Measurements from ENCODE around the gene SUOX.
A peak's percentile ranks its signal among the peaks of the same experiment; 100 is the strongest.

The SUOX gene

DNA sequence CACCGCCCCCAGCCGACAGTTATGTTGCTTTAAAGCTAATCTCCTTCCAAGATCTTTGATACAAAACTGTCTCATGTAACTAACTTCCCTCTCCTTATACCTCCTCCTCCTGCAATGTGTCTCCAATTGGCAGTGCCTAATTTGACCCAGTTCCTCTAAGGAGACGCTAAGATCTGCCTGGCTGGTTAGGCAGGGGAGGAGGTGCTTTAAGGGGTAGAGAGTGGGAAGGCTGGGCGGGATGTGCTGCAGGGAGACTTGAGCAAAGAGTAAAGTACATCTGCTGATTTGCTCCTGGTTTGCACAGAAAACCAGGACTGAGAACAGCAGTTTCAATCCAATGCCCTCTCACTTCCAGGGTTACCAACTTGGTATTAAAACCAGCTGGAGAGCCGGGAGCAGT lies 16.4 kb downstream of the SUOX start:
- H4K12ac ChIP-seq (ENCODE audit: low read depth, low read length) = no peak overlapping the region
- no peak overlapping the region for H2AFZ ChIP-seq (ENCODE audit: insufficient read depth, low read length, poor library complexity)
- H3K14ac ChIP-seq (ENCODE audit: low read length) = no peak overlapping the region
- no peaks in the 10 kb centered on the region for H3K36me3 ChIP-seq (ENCODE audit: control insufficient read depth in 1 of 2, insufficient read depth in 2 of 2, low read length in 2 of 2)
- no peaks in the 10 kb centered on the region for H3K79me2 ChIP-seq (ENCODE audit: control insufficient read depth, insufficient read depth, low read length, poor library complexity)
- no peak overlapping the region for H2AK5ac ChIP-seq (ENCODE audit: low read length)
- H3K27ac ChIP-seq (ENCODE audit: low read depth, low read length) = no peak overlapping the region
- peaks cover 15 to 26% of the 10 kb centered on the region in 2 experiments for H3K4me1 ChIP-seq (ENCODE audit: control insufficient read depth in 1 of 2, insufficient read depth in 2 of 2, low read length in 2 of 2)
- H4K8ac ChIP-seq (ENCODE audit: low read depth, low read length) = no peak overlapping the region
- no peak overlapping the region for H3K4ac ChIP-seq (ENCODE audit: low read depth, low read length)
- no peak overlapping the region for H3K4me2 ChIP-seq (ENCODE audit: low read length)
- no peak overlapping the region for H3K23ac ChIP-seq (ENCODE audit: low read length)
- H2BK120ac ChIP-seq (ENCODE audit: insufficient read depth, low read length, poor library complexity) = no peak overlapping the region
- H3K79me1 ChIP-seq (ENCODE audit: low read length) = peaks cover 12% of the 10 kb centered on the region
- no peak overlapping the region for H3K4me3 ChIP-seq (ENCODE audit: low read depth, low read length)
- peak overlapping the region; percentile 42 for H4K91ac ChIP-seq (ENCODE audit: low read depth, low read length)
- WGBS (ENCODE audit: extremely low coverage, insufficient coverage, insufficient read length) = no CpG with 5 or more reads among the region's 5 CpGs
- no peak overlapping the region for H2BK12ac ChIP-seq (ENCODE audit: low read length)
- no peak overlapping the region for H3K9ac ChIP-seq (ENCODE audit: low read length)
- no peak for DNase-seq
- no peak overlapping the region for H2BK5ac ChIP-seq (ENCODE audit: low read depth, low read length, poor library complexity)
- no peak overlapping the region for H3K18ac ChIP-seq (ENCODE audit: low read length)
- H3K9me3 ChIP-seq (ENCODE audit: insufficient read depth, low read depth, low read length) = no peaks in the 10 kb centered on the region
- H3K27me3 ChIP-seq (ENCODE audit: insufficient read depth, low read length) = no peaks in the 10 kb centered on the region

DNA sequence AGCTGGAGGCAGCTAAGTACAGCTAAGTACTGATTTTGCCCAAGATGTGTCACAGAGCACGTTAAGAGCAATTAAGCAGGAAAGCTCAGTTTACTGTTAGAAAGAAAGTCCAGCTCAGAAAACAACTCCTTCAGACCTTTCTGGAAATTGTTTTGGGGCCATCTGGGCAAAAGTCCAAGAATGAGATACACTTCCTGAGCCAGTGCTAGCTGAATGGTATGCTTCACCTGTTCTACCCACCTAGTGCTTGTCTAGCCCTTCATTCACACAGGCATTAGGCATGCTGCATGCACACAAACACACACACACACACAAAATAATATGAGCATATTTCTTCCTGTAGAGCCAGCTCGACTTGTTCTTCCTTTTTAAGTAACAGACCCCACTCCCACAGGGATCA lies 17.1 kb downstream of the SUOX start:
- Histone ChIP-seq H2BK5ac (ENCODE audit: low read depth, low read length, poor library complexity) (no peak overlapping the region), H3K4me1 (ENCODE audit: control insufficient read depth in 1 of 2, insufficient read depth in 2 of 2, low read length in 2 of 2) (peaks cover 11 to 22% of the 10 kb centered on the region in 2 experiments), H3K14ac (ENCODE audit: low read length) (no peak overlapping the region), H2BK12ac (ENCODE audit: low read length) (no peak overlapping the region), H3K23ac (ENCODE audit: low read length) (no peak overlapping the region), H2BK120ac (ENCODE audit: insufficient read depth, low read length, poor library complexity) (no peak overlapping the region), H3K9me3 (ENCODE audit: insufficient read depth, low read depth, low read length) (no peaks in the 10 kb centered on the region), H4K8ac (ENCODE audit: low read depth, low read length) (no peak overlapping the region), H3K27ac (ENCODE audit: low read depth, low read length) (no peak overlapping the region), H3K79me2 (ENCODE audit: control insufficient read depth, insufficient read depth, low read length, poor library complexity) (no peaks in the 10 kb centered on the region), H3K4me2 (ENCODE audit: low read length) (no peak overlapping the region), H3K79me1 (ENCODE audit: low read length) (peaks cover 12% of the 10 kb centered on the region), H2AK5ac (ENCODE audit: low read length) (no peak overlapping the region), H3K36me3 (ENCODE audit: control insufficient read depth in 1 of 2, insufficient read depth in 2 of 2, low read length in 2 of 2) (no peaks in the 10 kb centered on the region), H4K91ac (ENCODE audit: low read depth, low read length) (no peak overlapping the region), H3K27me3 (ENCODE audit: insufficient read depth, low read length) (no peaks in the 10 kb centered on the region), H3K9ac (ENCODE audit: low read length) (no peak overlapping the region), H3K4me3 (ENCODE audit: low read depth, low read length) (no peak overlapping the region), H3K4ac (ENCODE audit: low read depth, low read length) (no peak overlapping the region), H2AFZ (ENCODE audit: insufficient read depth, low read length, poor library complexity) (no peak overlapping the region), H3K18ac (ENCODE audit: low read length) (no peak overlapping the region), H4K12ac (ENCODE audit: low read depth, low read length) (no peak overlapping the region)
- no peak for DNase-seq
- WGBS (ENCODE audit: extremely low coverage, insufficient coverage, insufficient read length) = no CpG with 5 or more reads among the region's 2 CpGs

DNA sequence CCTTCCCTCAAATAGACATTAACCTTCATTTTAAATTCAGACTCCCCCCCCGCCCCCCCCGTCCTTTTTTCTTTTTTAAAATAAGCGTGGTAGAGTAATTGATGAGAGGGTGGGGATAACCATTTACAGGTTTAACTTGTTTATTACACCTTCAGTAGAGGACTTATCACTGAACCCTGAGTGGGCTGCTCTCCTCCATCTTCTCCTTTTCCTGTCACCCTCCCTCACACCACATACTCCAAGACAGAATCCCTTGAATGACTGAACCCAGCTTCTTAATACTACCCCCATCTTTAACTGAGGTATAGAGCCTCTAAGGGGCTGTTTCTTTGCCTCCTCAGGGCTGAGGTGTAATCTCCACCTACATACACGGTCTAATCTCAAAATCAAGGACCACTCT lies 20.1 kb downstream of the SUOX start:
- Histone ChIP-seq H2BK12ac (ENCODE audit: low read length) (no peak overlapping the region), H3K9ac (ENCODE audit: low read length) (no peak overlapping the region), H4K91ac (ENCODE audit: low read depth, low read length) (no peak overlapping the region), H2AK5ac (ENCODE audit: low read length) (no peak overlapping the region), H3K79me1 (ENCODE audit: low read length) (peaks cover 11% of the 10 kb centered on the region), H3K18ac (ENCODE audit: low read length) (no peak overlapping the region), H3K4ac (ENCODE audit: low read depth, low read length) (no peak overlapping the region), H4K8ac (ENCODE audit: low read depth, low read length) (no peak overlapping the region), H3K27me3 (ENCODE audit: insufficient read depth, low read length) (no peaks in the 10 kb centered on the region), H3K4me2 (ENCODE audit: low read length) (no peak overlapping the region), H3K4me3 (ENCODE audit: low read depth, low read length) (no peak overlapping the region), H2BK5ac (ENCODE audit: low read depth, low read length, poor library complexity) (no peak overlapping the region), H2BK120ac (ENCODE audit: insufficient read depth, low read length, poor library complexity) (no peak overlapping the region), H3K23ac (ENCODE audit: low read length) (no peak overlapping the region), H4K12ac (ENCODE audit: low read depth, low read length) (no peak overlapping the region), H3K36me3 (ENCODE audit: control insufficient read depth in 1 of 2, insufficient read depth in 2 of 2, low read length in 2 of 2) (no peaks in the 10 kb centered on the region), H3K4me1 (ENCODE audit: control insufficient read depth in 1 of 2, insufficient read depth in 2 of 2, low read length in 2 of 2) (peaks cover 20 to 29% of the 10 kb centered on the region in 2 experiments), H3K9me3 (ENCODE audit: insufficient read depth, low read depth, low read length) (no peaks in the 10 kb centered on the region), H2AFZ (ENCODE audit: insufficient read depth, low read length, poor library complexity) (no peak overlapping the region), H3K14ac (ENCODE audit: low read length) (no peak overlapping the region), H3K79me2 (ENCODE audit: control insufficient read depth, insufficient read depth, low read length, poor library complexity) (no peaks in the 10 kb centered on the region), H3K27ac (ENCODE audit: low read depth, low read length) (no peak overlapping the region)
- no peak for DNase-seq
- no CpG with 5 or more reads among the region's 4 CpGs for WGBS (ENCODE audit: extremely low coverage, insufficient coverage, insufficient read length)

DNA sequence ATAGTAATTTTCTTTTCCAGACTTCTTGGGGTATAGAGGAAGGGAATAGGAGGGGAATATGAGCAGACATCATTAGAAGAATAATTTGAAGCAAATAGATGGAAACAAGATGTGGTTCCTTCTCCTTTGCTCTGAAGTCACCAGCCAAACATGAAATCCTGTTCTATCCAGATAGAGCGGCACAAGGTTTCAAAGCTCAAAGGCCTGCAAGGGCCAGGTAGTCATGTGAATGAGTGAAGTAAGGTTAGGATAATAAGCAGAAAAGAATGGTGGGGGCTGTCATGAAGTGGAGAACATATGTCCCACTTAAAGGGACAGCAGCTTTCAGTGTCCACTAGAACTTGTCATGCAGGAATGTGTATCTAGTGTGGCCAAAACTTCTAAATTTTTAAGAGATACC lies 21.3 kb downstream of the SUOX start:
- H3K27ac ChIP-seq (ENCODE audit: low read depth, low read length) = no peak overlapping the region

More for the DNA sequence above, 21.3 kb downstream of the SUOX start:
- H4K91ac ChIP-seq (ENCODE audit: low read depth, low read length) = no peak overlapping the region
- no peak overlapping the region for H3K4me2 ChIP-seq (ENCODE audit: low read length)
- no peaks in the 10 kb centered on the region for H3K27me3 ChIP-seq (ENCODE audit: insufficient read depth, low read length)
- no peak overlapping the region for H3K4me3 ChIP-seq (ENCODE audit: low read depth, low read length)
- H3K9me3 ChIP-seq (ENCODE audit: insufficient read depth, low read depth, low read length) = no peaks in the 10 kb centered on the region
- H3K79me1 ChIP-seq (ENCODE audit: low read length) = peaks cover 11% of the 10 kb centered on the region
- no peaks in the 10 kb centered on the region for H3K79me2 ChIP-seq (ENCODE audit: control insufficient read depth, insufficient read depth, low read length, poor library complexity)
- DNase-seq = no peak
- peaks cover 20 to 29% of the 10 kb centered on the region in 2 experiments for H3K4me1 ChIP-seq (ENCODE audit: control insufficient read depth in 1 of 2, insufficient read depth in 2 of 2, low read length in 2 of 2)
- no peak overlapping the region for H3K23ac ChIP-seq (ENCODE audit: low read length)
- no peak overlapping the region for H3K4ac ChIP-seq (ENCODE audit: low read depth, low read length)
- H3K36me3 ChIP-seq (ENCODE audit: control insufficient read depth in 1 of 2, insufficient read depth in 2 of 2, low read length in 2 of 2) = no peaks in the 10 kb centered on the region
- H4K12ac ChIP-seq (ENCODE audit: low read depth, low read length) = no peak overlapping the region
- H3K9ac ChIP-seq (ENCODE audit: low read length) = no peak overlapping the region
- no CpG with 5 or more reads among the region's 1 CpG for WGBS (ENCODE audit: extremely low coverage, insufficient coverage, insufficient read length)
- no peak overlapping the region for H4K8ac ChIP-seq (ENCODE audit: low read depth, low read length)
- H2BK12ac ChIP-seq (ENCODE audit: low read length) = no peak overlapping the region
- H3K14ac ChIP-seq (ENCODE audit: low read length) = no peak overlapping the region
- no peak overlapping the region for H2AK5ac ChIP-seq (ENCODE audit: low read length)
- H2BK5ac ChIP-seq (ENCODE audit: low read depth, low read length, poor library complexity) = no peak overlapping the region
- no peak overlapping the region for H2AFZ ChIP-seq (ENCODE audit: insufficient read depth, low read length, poor library complexity)
- H2BK120ac ChIP-seq (ENCODE audit: insufficient read depth, low read length, poor library complexity) = no peak overlapping the region
- no peak overlapping the region for H3K18ac ChIP-seq (ENCODE audit: low read length)
